Measurements from ENCODE around the gene FAM187B. TPM values are rescaled to one million over a fixed set of nuclear protein-coding genes. Genes with fewer than 3 reads are reported as not detected.
A peak's percentile ranks its signal among the peaks of the same experiment; 100 is the strongest.

FAM187B gene
- total and polyA plus RNA-seq, 7 donors, result not detected

- TF ChIP-seq POLR2AphosphoS5 (IDR thresholded peaks at IDR 0.05), result no peak
- no peak for TF ChIP-seq EP300 (IDR thresholded peaks at IDR 0.05)
- TF ChIP-seq CTCF (IDR thresholded peaks at IDR 0.05), result no peak
- no peak for TF ChIP-seq POLR2A (IDR thresholded peaks at IDR 0.05)
- DNase-seq, result no peak
- intact Hi-C loops (cut with DNase I), result no loop called here
- Histone ChIP-seq H3K4me3 (no peak overlapping the region), H3K36me3 (no peaks in the 10 kb centered on the region), H3K27me3 (peaks cover 0 to 51% (median 16%) of the 10 kb centered on the region in 3 donors), H3K9me3 (no peaks in the 10 kb centered on the region), H3K4me1 (no peaks in the 10 kb centered on the region), H3K27ac (no peak overlapping the region)
- 67 to 73% methylated on average over 2 of the region's 2 CpGs for WGBS, 2 donors
These were observed 28.0 kb upstream of the FAM187B start for GRCh38 chr19:35256566-35256965.

- intact Hi-C loops (cut with DNase I), result no loop called here
These were observed 26.1 kb upstream of the FAM187B start for GRCh38 chr19:35254341-35255297.

GRCh38 chr19:35253316-35254286 lies 25.1 kb upstream of the FAM187B start:
- DNase-seq, result peak; percentile 57
- H3K4me1 ChIP-seq, result peaks cover 0 to 9% (median 2%) of the 10 kb centered on the region in 4 donors
- intact Hi-C loops (cut with DNase I), result no loop called here

More at GRCh38 chr19:35254341-35255297, 26.1 kb upstream of the FAM187B start:
- Histone ChIP-seq H3K9me3 (no peaks in the 10 kb centered on the region), H3K4me1 (no peaks in the 10 kb centered on the region), H3K27me3 (peaks cover 0 to 67% (median 26%) of the 10 kb centered on the region in 3 donors), H3K27ac (peak overlapping the region in 1 of 4 donors; percentile 60), H3K36me3 (no peaks in the 10 kb centered on the region), H3K4me3 (no peak overlapping the region)
- TF ChIP-seq EP300 (IDR thresholded peaks at IDR 0.05) (no peak), CTCF (IDR thresholded peaks at IDR 0.05) (no peak), POLR2AphosphoS5 (IDR thresholded peaks at IDR 0.05) (no peak), POLR2A (IDR thresholded peaks at IDR 0.05) (no peak)
- 94 to 95% methylated on average over 17 of the region's 17 CpGs for WGBS, 2 donors
- DNase-seq, result peak; percentile 56

More at GRCh38 chr19:35253316-35254286, 25.1 kb upstream of the FAM187B start:
- Histone ChIP-seq H3K36me3 (no peaks in the 10 kb centered on the region), H3K9me3 (no peaks in the 10 kb centered on the region), H3K27ac (peak overlapping the region in 1 of 4 donors; percentile 60), H3K4me3 (no peak overlapping the region), H3K27me3 (peaks cover 5 to 78% (median 36%) of the 10 kb centered on the region in 3 donors)
- no peak for TF ChIP-seq CTCF (IDR thresholded peaks at IDR 0.05)
- no peak for TF ChIP-seq POLR2AphosphoS5 (IDR thresholded peaks at IDR 0.05)
- TF ChIP-seq EP300 (IDR thresholded peaks at IDR 0.05), result no peak
- 84 to 90% methylated on average over 9 of the region's 9 CpGs for WGBS, 2 donors

Measured in sigmoid colon (tissue), 7 donors.